Effector memory CD4-positive, alpha-beta T cell (primary cell): Measurements from ENCODE around the gene CHST11.
"Not testable (repeated sequence)": the region's sequence is repeated elsewhere in the genome, so short reads cannot be mapped to it uniquely, and the experiment has no call there.

ENCODE experiments used
- DNase-seq, 3 donors: peaks; one replicate each; pipeline ENCODE4 v3.0.0-alpha.2; 2020
- H3K27ac ChIP-seq: 2 replicates; pipeline ENCODE4 v1.7.0; 2013; ENCODE audit warnings: mild to moderate bottlenecking, low read length, moderate library complexity; ENCODE audit not compliant: insufficient read depth, poor library complexity, severe bottlenecking
- H3K27me3 ChIP-seq: replicated peaks from 2 replicates; pipeline ENCODE4 v1.7.0; 2013; ENCODE audit warnings: mild to moderate bottlenecking, low read length; ENCODE audit not compliant: insufficient read depth, control insufficient read depth, poor library complexity, severe bottlenecking
- H3K36me3 ChIP-seq: 2 replicates; pipeline ENCODE4 v1.7.0; 2013; ENCODE audit warnings: mild to moderate bottlenecking, low read length, moderate library complexity; ENCODE audit not compliant: control insufficient read depth, insufficient read depth
- H3K4me1 ChIP-seq: 2 replicates; pipeline ENCODE4 v1.7.0; 2013; ENCODE audit warnings: low read length, mild to moderate bottlenecking; ENCODE audit not compliant: control insufficient read depth, insufficient read depth, poor library complexity, severe bottlenecking
- H3K4me3 ChIP-seq: 2 replicates; pipeline ENCODE4 v1.7.0; 2013; ENCODE audit warnings: low read length, low read depth, mild to moderate bottlenecking; ENCODE audit not compliant: insufficient read depth, poor library complexity, severe bottlenecking
- H3K9me3 ChIP-seq: 2 replicates; pipeline ENCODE4 v1.7.0; 2013; ENCODE audit warnings: mild to moderate bottlenecking, low read length, moderate library complexity; ENCODE audit not compliant: control insufficient read depth

Gene CHST11

GRCh38 chr12:104801427-104801826 lies 344.7 kb downstream of the CHST11 start:
- Histone ChIP-seq H3K9me3 (no peaks in the 10 kb centered on the region), H3K4me1 (no peaks in the 10 kb centered on the region), H3K27ac (no peak overlapping the region), H3K27me3 (no peaks in the 10 kb centered on the region), H3K4me3 (no peak overlapping the region), H3K36me3 (no peaks in the 10 kb centered on the region)
- no peak for DNase-seq

- no peak for DNase-seq
- Histone ChIP-seq H3K36me3 (no peaks in the 10 kb centered on the region), H3K27me3 (no peaks in the 10 kb centered on the region), H3K27ac (no peak overlapping the region), H3K4me1 (no peaks in the 10 kb centered on the region), H3K9me3 (no peaks in the 10 kb centered on the region), H3K4me3 (no peak overlapping the region)
Observed at GRCh38 chr12:104802208-104802607, 345.5 kb downstream of the CHST11 start.

GRCh38 chr12:104805186-104805585 lies 348.4 kb downstream of the CHST11 start:
- Histone ChIP-seq H3K36me3 (no peaks in the 10 kb centered on the region), H3K4me1 (no peaks in the 10 kb centered on the region), H3K9me3 (no peaks in the 10 kb centered on the region), H3K27ac (no peak overlapping the region), H3K27me3 (no peaks in the 10 kb centered on the region), H3K4me3 (no peak overlapping the region)
- no peak for DNase-seq

DNA sequence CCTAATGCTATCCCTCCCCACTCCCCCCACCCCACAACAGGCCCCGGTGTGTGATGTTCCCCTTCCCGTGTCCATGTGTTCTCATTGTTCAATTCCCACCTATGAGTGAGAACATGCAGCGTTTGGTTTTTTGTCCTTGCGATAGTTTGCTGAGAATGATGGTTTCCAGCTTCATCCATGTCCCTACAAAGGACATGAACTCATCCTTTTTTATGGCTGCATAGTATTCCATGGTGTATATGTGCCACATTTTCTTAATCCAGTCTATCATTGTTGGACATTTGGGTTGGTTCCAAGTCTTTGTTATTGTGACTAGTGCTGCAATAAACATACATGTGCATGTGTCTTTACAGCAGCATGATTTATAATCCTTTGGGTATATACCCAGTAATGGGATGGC lies 349.4 kb downstream of the CHST11 start:
- not testable (repeated sequence) for H3K36me3 ChIP-seq, H3K27me3 ChIP-seq, H3K4me3 ChIP-seq, DNase-seq, H3K9me3 ChIP-seq, H3K4me1 ChIP-seq, H3K27ac ChIP-seq

GRCh38 chr12:104809251-104809650 lies 352.5 kb downstream of the CHST11 start:
- no peak for DNase-seq
- Histone ChIP-seq H3K9me3 (no peaks in the 10 kb centered on the region), H3K4me1 (no peaks in the 10 kb centered on the region), H3K4me3 (no peak overlapping the region), H3K27ac (no peak overlapping the region), H3K36me3 (no peaks in the 10 kb centered on the region), H3K27me3 (no peaks in the 10 kb centered on the region)

- no peak overlapping the region for H3K4me3 ChIP-seq
- H3K9me3 ChIP-seq: no peaks in the 10 kb centered on the region
- H3K4me1 ChIP-seq: no peaks in the 10 kb centered on the region
- H3K27ac ChIP-seq: no peak overlapping the region
- no peak for DNase-seq
- no peaks in the 10 kb centered on the region for H3K36me3 ChIP-seq
- no peaks in the 10 kb centered on the region for H3K27me3 ChIP-seq
Observed at GRCh38 chr12:104809706-104810385, 353.1 kb downstream of the CHST11 start.
